ENCODE results near the gene LBX1. TPM values are rescaled to one million over a fixed set of nuclear protein-coding genes. Genes with fewer than 3 reads are reported as not detected.

Gene LBX1, protein sequence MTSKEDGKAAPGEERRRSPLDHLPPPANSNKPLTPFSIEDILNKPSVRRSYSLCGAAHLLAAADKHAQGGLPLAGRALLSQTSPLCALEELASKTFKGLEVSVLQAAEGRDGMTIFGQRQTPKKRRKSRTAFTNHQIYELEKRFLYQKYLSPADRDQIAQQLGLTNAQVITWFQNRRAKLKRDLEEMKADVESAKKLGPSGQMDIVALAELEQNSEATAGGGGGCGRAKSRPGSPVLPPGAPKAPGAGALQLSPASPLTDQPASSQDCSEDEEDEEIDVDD
- total RNA-seq: not detected
- long read RNA-seq: 0 reads

DNA sequence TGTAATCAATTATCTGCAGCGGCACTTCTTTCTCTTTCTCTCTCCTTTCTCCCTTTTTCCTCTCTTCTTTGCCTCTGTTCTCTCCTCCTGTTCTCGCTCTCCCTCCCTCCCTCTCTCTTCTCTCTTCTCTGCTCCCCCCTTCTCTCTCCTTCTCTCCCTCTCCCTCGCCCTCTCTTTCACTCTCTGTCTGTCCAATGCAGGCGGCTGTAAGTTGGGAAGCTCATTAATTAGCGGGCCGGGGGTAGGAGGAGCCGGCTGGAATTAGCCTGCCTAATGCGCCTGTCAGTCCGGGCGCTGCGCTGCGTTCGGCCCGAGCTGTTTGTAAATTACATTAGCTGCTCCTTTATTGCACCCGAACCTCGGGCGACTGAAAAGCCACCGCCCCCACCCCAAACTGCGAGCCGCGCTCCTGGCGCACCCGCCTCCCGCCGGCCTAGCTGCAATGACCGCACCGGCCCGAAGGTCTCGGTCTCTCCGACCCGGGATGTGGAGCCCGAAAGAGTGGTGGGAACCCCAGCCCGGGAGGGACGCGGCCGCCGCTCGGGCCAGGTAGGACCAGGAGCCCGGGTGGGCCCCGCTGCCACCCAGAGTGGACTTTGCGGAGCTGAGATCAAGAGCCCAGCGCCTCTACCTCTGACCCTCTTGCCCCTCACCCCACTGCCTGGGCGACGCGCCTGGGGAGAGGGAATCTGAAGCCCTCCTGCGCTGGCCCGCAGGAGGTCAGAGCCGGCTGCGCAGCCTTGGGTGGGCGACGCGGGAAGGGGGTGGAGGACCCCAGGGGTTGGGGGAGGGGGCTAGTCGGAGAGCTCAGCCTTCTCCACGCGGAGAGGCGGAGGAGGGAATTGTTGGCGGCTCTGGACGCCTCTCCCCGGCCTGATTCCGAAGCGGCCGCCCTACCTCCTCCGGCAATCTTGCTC lies at the start of gene LBX1:
LBX1 (minus strand) TSS at position 198 of the 917 bp plus-strand sequence. CDS start 648 bp downstream, outside the sequence.
- ATAC-seq: no peak
- DNase-seq: no peak
- intact Hi-C loops (cut with DNase I, micrococcal nuclease): no loop called here

DNA sequence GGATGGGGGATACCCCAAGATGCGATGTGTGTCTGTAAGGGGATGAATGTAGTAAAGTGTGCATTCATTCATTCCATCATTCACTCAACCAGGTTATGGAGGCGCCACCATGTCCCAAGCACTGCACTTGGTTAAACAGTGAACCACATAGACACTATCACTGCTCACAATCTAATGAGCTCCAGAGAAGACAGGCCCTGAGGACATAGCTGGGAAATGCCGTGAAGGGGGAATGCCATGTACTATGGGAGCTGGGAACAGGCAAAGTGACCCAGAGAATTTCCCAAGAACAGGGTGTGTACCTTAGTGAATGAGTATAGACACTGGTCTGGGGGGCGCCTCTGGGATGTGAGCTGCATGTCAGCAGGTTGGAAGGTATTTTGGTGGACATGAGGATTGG lies 44.5 kb upstream of the LBX1 start:
- no peak for DNase-seq
- no peak for ATAC-seq
- intact Hi-C loops (cut with DNase I, micrococcal nuclease): no loop called here

DNA sequence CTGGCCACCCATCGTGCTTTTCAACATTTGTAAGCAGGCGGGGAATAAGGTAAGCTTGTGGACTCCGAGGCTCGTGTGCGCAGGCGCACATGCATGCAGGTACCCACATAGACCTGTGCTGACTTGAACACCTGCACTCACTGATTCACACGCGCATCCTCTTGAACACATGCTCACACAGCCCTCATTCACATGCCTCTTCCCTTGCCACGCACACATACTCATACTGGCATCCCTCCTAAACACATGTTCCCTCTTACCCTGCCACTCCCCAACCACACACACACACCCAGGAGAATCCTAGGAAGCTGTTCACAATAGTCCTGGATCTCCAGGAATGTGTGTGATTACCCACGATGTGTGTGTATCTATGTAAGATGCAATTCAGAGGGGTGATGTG lies 44.1 kb upstream of the LBX1 start:
- intact Hi-C loops (cut with DNase I, micrococcal nuclease): no loop called here
- ATAC-seq (no peak), DNase-seq (no peak)

DNA sequence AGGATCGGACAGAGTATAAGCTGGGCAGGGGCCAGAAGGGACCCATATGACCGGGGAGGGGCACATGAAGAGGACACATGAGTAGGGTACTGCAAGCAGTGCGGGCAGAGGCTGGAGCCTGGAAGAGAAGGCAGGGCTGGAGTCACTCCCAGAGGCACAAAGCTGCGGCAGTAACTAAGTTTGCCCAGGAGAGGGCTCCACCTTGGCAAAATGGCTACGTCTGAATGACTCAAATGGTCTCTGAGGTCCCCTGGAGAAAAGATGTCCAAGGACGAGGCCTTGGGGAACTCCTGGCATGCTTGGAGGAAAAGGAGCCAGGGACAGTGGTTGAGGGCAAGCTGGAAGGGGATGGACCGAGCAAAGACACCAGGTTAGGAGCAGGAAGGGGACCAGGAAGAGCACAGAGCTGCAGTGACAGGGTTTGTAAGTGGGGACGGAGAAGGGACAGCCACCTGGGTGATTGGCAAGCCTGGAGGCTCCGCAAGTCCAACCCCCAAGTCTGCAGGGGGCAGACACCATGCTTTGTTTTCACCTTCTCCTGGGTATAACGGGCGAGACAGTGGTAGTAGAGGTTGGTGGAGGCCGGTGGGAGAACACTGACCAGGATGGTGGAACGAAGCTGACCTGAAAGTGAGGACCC lies 43.1 kb upstream of the LBX1 start:
- ATAC-seq: peak; percentile 81
- DNase-seq: peak in 1 of 2 donors; percentile 48
- intact Hi-C loops (cut with DNase I, micrococcal nuclease): no loop called here

DNA sequence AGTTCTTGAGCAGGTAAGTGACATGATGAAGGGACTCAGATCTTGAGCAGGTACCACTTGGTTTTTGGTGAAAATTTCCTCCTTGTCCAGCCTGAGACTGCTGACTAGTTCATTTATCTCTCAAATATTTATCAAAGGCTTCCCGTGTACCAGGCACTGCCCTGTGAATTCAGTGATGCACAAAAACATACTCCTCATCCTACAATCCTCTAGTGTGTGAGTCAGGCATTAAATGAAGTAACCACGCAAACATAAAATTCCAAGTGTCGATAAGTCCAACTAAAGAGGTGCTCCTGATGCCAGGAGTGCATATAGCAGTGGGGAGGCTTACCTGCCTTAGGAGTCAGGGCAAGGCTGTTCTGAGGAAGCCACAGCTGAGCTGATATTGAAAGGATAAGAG lies 41.5 kb upstream of the LBX1 start:
- no peak for ATAC-seq
- intact Hi-C loops (cut with DNase I, micrococcal nuclease): no loop called here
- no peak for DNase-seq

DNA sequence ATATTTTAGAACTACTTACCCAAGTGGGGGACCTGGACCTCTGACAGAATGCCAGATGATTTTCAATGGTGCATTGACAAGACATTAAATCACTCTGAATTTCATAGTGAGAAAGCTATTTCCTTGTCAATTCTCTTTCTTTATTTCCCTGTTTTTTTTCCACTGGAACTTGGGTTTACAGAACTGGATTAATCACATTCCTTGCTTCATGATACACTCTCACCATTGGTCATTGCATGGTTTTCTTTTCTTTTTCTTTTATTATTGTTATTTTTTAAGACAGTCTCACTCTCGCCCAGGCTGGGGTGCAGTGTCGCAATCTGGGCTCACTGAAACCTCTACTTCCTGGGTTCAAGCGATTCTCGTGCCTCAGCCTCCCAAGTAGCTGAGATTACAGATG lies 38.5 kb upstream of the LBX1 start:
- intact Hi-C loops (cut with DNase I, micrococcal nuclease): no loop called here
- no peak for DNase-seq
- ATAC-seq: no peak

DNA sequence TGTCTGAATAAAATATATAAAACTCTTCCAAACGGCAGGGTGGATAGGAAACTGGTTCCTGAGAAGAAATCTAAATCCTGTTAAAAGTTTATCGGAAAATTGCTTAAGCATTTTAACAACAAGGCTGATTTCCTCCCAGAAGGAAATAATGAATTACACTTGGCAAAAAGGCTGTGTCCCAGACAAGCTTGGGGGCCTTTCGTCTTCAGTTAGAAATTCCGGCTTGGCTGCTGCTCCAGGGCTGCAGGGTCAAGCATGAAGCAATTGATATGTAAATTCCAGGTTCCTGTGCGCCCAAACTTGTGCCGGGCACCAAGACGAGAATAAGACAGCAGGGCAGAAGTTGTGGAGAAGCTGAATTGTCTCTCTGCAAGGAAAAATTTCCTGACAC lies 38.0 kb upstream of the LBX1 start:
- ATAC-seq (no peak), DNase-seq (no peak)
- intact Hi-C loops (cut with DNase I, micrococcal nuclease): no loop called here

DNA sequence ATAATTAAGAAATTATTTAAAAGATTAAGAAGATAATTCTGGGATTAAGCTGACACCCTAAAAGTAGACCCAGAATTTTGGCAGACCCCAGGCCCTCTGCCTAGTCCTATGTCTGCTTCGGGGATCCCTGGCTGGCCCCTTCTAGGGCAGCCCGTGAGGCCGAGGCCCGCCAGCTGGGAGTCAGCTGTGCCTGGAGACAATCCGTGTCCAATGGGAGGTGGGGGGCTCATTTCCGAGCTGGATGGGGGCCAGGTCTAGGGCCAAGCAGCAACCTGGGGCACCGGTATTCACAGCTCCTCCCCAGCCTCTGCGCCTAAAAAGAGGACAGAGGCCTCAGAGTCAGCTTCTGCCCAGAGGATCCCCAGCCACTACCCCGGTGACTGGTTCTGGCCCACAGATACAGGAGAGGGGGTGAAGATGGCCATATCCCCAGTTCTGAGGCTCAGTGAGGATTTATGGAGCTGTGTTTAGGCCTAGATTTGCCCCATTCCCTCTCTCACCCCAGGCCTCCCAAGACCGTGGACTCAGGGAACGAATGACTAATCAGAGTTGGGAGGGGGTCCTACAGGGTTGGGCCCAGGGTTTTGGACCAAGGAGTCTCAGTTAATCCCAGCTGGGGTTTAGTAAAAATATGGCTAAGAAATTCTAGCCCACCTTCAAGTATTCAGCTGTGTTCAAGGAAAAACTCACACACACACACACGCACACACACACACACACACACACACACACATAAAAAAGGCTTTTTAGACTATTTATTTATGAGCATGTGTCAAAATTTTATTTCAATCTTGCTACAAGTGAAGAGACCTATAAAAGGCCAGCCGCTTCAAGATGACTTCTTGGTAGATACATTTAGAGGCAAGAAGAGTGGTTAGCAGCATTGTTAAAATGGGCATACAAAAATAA lies 37.4 kb upstream of the LBX1 start:
- intact Hi-C loops (cut with DNase I, micrococcal nuclease): no loop called here
- no peak for ATAC-seq
- no peak for DNase-seq

DNA sequence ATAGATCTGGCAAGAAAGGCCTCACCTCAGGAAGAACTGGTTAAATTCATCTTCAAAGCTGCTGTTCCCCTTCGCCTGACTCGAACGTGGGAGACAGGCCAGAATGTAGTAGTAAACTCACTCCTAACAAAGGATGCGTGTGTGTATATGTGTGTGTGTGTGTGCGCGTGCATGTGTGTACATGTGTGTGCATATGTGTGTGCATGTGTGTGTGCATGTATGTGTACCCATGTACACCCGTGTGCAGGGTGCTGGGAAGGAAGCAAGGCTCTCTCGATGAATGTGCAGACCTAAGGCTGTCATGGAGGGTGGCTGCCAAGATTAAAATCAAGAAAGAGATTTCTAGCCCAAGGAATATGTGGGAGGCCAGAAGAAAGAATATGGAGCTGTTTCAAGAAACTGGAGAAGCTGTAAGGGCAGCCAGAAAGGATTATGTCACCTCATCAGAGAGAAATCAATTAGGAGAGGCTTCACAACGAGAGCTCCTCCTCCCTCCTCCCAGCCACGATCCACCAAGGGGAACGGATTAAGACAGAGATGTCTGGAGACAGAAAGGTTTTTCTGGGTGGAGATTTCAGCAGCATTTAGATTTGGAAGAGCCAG lies 34.0 kb upstream of the LBX1 start:
- ATAC-seq (no peak), DNase-seq (no peak)
- intact Hi-C loops (cut with DNase I, micrococcal nuclease): no loop called here

DNA sequence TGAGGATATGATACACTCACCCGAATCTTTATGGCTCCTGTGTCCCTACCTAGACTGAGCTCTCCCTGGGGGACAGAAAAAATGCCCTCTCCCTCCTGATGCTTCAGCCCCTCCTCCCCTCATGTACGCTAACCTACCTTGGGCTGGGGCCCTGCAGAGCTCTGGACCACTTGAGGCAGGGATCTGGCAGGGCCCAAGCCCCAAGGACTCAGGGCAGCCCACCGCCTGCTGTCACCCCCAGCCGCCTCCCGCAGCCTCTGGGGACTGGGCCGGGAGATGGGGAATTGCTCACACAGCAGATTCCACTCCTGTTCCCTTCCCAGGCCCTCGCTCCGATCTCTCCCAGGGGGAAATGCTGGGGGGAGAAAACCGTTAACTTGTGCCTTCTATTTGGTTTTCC lies 32.9 kb upstream of the LBX1 start:
- no peak for ATAC-seq
- DNase-seq: no peak
- intact Hi-C loops (cut with DNase I, micrococcal nuclease): no loop called here

DNA sequence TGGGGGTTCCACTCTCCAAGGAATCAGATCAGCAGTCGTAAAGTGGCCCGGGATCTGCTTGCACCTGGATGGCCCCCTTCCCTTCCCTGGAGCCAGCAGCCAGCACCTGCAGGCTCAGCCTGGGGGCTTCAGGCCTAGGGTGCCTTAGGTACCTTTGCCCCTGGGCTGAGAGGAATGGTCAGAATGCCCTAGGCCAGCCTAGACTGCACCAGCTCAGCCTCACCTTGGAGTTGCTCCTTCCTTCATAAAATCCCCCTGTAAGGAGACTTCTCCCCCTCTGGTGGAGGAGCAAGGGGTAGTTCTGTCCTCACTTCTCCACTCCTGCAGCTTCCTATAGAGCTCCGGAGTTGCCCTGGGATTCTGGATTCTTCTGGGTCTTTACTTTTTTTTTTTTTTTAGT lies 32.4 kb upstream of the LBX1 start:
- intact Hi-C loops (cut with DNase I, micrococcal nuclease): no loop called here
- DNase-seq (no peak), ATAC-seq (no peak)

DNA sequence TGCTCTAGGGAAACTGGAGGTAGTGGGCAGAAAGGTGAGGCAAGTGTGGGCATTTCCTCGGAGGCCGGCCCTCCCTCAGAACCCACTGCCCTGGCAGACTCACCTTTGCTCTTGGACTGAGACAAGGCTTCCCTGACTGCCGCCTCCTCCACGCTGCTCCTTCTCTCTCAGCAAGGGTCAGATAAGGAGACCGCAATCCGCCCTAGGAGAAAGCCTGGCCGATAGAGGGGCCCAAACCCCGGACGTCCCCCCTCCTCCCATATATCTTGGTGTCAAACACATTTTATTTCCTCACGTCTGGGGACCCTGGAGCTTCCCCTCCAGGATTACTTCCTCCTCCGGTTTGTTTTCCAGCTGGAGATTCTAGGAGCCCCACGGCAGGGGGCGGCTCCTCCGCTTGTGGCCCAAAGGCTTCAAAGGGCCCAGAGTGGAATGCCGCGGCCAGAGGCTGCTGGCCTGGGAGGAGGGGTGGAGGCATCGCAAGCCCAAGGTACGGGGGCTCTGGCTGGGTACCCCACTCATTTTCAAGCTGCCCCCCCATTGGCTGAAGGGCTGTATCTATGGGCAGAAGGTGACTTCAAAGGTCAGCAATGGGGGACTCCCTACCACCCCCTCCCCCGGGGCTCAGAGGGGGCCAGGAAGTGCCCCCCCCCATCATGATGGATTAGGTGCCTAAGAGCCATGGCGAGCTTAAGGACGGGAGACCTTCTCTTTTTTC lies 31.7 kb upstream of the LBX1 start:
- DNase-seq (no peak), ATAC-seq (no peak)
- intact Hi-C loops (cut with DNase I, micrococcal nuclease): no loop called here

DNA sequence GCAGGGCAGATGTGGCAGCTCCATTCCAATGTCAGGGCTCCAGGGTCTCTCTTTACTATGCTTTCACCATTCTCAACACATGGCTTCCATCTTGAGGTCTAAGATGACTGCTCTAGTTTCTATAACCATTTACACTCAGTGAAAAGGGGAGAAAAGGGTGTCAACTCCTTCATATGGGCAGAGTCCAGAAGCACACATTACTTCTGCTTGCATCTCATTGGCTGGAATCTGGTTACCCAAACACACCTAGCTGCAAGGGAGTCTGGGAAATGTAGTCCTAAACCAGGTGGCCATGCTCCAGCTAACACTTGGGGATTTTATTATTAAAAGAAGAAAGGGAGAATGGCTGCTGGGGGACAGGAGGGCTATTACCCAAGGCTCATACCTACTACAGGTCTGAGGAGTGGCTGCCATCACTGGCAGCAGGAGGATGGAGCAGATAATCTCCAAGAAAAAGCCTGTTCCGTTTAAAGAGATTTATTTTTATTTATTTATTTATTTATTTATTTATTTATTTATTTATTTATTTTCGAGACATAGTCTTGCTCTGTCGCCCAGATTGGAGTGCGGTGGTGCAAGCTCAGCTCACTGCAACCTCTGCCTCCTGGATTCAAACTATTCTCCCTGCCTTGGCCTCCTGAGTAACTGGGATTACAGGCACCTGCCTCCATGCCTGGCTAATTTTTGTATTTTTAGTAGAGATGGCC lies 29.1 kb upstream of the LBX1 start:
- intact Hi-C loops (cut with DNase I, micrococcal nuclease): no loop called here
- ATAC-seq (peak; percentile 66), DNase-seq (no peak)

DNA sequence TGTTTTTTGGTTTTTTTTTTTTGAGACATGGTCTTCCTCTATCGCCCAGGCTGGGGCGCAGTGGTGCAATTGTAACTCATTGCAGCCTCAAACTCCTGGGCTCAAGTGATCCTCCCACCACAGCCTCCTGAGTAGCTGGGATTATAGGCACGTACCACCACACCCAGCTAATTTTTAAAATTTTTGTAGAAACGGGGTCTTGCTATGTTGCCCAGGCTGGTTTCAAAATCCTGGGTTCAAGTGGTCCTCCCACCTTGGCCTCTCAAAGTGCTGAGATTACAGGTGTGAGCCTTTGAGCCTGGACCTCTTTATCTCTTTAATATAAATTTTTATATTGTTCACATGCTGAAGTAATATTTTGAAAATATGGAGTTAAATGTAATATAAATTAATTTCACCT lies 28.2 kb upstream of the LBX1 start:
- no peak for ATAC-seq
- DNase-seq: no peak
- intact Hi-C loops (cut with DNase I, micrococcal nuclease): no loop called here

DNA sequence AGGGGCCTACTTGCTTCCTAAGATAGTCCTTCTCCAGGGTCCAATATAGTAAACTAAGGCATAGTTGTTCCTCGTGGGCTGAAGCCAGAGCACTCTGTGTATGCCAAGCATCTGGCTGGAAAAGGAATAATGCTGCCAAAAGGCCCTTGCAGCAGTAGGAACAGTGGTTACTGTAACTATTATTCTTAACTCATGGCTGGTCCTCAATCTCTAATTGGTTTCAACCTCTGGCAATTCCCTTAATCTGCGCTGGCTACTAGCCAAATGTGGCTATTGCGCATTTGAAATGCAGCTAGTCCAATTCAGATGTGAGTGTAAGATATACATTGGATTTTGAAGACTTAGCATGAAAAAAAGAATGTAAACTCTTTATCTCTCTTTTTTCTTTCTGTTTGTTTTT lies 27.8 kb upstream of the LBX1 start:
- intact Hi-C loops (cut with DNase I, micrococcal nuclease): no loop called here
- no peak for ATAC-seq
- no peak for DNase-seq

DNA sequence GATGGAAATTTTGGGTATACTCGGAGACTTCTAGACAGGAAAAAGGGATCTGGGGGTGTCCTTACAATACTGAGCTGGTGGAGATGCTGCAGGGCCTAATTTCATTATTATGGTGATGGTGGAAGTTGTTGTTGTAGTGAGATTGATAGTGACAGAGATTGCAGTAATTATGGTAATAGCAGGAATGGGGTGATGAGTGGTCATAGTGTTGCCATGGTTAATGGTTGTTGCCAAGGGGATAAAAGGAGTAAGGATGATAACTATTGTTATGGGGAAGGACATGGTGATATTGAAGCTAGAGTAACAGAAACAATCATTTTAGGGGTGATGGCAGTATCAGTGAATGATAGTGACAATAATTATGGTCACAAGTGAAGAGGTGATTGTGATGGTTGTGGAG lies 27.1 kb upstream of the LBX1 start:
- intact Hi-C loops (cut with DNase I, micrococcal nuclease): no loop called here
- no peak for DNase-seq

DNA sequence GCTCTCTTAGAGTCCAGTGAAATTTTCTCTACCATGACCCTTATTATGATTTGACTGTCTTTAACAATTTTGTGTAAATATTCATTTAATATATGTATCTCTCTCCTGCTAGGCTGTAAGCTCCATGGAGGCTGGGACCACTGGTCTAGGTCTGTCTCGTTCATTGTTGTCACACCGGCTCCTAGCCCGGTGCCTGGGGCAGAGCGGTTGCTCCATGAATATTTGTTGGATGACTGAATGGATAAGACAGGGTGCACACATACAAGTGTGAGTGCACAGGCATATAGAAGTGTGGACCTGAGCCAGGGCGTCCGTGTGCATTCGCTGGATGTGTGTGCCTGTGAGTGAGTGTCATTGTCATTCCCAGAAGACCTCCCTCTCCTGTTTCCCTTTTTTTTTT lies 20.9 kb upstream of the LBX1 start:
- DNase-seq (no peak), ATAC-seq (no peak)
- intact Hi-C loops (cut with DNase I, micrococcal nuclease): no loop called here

More for the DNA sequence above, 27.1 kb upstream of the LBX1 start:
- ATAC-seq: no peak
